ENCODE results near the gene CCDC78. TPM values are rescaled to one million over a fixed set of nuclear protein-coding genes. Genes with fewer than 3 reads are reported as not detected.
A peak's percentile ranks its signal among the peaks of the same experiment; 100 is the strongest.

CCDC78 gene
- total RNA-seq, 1 experiment from 2014 or later = 0.25 TPM

DNA sequence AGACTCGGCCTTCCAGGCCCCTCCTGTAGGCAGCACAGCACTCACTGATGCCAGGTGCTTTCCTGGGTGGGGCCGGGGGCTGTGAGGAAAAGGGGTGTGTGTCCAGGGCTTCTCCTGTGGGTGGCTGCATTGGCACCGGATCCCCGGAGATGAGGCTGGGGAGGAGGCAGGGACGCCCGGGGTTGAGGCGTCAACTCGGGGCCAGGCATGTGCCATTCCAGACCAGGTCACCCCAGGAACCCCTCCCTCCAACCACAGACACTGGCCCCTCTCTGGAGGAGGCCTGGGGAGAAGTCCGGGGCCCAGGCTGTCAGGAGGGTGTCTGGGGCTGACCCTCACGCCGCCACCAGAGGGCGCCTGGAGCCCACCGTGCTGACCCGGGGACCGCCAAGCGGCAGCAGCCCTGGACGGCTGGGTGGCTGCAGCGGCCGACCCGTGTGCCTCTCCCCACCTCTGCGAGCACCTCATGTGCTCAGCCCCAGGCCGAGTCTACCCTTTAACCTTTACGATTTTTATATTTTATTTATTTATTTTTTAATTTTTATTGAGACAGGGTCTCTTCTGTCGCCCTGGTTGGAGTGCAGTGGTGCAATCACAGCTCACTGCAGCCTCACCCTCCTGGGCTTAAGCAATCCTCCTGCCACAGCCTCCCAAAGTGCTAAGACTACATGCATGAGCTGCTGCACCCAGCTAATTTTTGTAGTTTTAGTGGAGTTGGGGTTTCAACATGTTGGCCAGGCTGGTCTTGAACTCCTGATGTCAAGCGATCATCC, 14.5 kb downstream of the CCDC78 start:
- peak; percentile 66 for DNase-seq (ENCODE audit: low read depth)

DNA sequence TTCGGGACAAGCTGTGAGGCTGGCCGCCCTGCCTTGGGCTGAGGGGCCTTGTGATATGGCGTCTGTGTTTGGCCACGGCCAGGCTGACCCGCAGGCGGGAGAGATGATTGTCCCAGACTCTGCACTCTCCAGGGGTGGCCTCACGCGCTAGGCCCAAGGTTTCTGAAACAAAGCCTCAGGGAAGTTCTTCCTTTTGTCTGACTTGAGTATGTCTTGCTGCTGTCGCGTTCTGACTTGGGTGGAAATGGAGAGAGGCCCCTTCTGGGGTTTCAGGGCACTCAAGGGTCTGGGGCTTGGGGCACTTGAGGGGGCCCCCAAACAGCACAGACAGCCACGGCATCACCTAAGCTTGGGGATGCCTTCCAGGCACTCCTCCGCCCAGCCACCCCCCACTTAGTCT, 15.2 kb downstream of the CCDC78 start:
- DNase-seq (ENCODE audit: low read depth) = no peak

DNA sequence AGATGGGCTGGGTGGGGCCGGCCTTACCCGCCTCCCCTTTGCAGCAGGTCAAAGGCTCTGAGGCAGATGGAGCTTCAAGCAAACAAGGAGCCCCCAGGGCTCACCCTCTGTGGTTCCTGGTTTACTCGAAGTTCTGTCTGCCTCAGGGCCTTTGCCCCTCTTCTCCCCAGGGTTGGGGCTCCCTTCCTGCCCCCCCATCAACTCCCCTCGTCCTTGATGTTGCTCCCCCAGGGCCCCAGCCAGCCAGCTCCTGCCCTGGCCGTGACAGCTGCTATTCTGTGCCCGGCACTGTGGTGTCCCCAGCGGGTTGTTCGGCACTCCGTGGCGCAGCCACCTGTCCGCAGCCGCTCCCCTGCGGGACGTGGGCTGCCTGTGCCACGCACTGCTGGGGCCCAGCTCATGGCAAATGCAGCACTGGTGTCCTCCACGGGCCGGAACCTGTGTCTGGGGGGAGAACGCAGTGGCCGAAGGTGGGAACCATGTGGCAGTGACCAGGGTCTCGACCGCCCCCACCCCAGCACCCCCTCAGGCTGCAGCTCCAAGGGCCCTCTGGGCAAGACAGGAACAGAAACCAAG, 15.7 kb downstream of the CCDC78 start:
- DNase-seq (ENCODE audit: low read depth) = no peak

DNA sequence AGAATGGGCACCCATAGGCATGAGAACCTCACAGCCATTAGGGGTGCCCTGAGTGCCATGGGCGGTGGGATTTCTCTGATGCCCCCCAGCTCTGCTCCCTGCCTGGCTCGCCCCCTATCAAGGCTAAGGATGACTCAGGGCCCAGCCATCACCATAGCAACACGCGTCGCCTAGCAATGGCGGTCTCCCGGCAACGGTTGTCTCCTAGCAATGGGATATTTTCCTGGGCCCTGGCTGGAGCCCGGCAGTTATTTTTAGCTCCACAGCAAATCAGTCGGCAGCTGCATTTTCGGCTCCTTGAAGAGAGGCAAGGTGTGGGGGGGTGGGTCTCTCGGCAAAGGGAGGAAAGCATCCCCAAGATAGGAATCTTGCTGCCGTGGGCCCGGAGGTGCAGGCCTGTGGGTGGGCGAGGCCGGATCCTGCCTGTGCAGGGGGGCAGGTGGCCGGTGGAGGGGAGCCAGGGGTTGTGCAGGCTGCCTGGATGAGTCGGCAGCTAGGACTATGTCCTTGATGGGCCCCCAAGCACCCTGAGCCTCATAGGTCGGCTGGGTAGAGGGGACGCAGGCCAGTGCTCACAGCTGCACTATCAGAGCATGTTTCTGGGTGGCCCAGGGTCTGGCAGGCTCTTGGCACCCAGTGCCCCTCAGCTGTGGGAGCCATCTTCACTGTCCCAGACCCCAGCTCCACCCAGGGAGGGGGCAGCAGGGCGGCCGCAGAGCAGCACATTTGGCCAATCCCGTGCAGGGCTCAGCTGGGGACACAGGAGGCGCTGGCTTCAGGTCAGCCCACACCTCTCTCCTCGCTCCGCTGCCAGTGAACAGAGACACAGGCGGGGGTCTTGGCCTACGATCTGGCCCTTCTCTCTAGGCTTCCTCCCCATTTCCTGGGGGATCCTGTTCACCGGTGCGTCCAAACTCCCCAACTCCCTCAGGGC, 16.4 kb downstream of the CCDC78 start:
- DNase-seq (ENCODE audit: low read depth) = peak; percentile 89

DNA sequence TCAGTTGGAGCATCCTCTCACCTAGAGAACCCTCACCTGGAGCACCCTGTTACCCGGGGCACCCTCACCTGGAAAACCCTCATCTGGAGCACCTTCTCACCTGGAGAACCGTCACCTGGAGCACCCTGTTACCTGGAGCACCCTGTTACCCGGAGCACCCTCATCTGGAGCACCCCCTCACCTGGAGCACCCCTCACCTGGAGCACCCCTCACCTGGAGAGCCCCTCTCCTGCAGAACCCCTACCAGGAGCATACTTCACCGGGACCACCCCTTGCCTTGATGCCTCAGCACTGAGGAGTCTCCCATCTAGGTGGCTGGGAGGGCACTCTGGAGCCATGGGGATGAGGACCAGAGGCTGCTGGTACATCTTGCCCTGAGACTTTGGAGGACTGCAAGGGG, 17.3 kb downstream of the CCDC78 start:
- no peak for DNase-seq (ENCODE audit: low read depth)

DNA sequence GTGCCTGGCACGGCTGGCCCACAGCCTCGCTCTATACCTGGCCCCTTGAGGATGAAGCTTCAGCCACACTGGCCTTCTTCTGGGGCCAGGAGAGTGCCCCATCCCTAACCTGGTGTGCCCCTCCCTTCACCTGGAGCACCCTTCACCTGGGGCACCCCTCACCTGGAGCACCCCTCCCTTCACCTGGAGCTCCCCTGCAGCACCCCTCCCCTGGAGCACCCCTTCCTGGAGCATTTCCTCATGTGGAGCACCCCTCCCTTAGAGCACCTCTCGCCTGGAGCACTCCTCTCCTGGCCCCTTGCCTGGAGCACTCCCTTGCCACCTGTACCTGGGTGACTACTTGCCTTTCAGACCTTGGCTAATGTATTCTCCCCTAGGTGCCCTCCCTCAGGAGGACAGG, 18.2 kb downstream of the CCDC78 start:
- no peak for DNase-seq (ENCODE audit: low read depth)

DNA sequence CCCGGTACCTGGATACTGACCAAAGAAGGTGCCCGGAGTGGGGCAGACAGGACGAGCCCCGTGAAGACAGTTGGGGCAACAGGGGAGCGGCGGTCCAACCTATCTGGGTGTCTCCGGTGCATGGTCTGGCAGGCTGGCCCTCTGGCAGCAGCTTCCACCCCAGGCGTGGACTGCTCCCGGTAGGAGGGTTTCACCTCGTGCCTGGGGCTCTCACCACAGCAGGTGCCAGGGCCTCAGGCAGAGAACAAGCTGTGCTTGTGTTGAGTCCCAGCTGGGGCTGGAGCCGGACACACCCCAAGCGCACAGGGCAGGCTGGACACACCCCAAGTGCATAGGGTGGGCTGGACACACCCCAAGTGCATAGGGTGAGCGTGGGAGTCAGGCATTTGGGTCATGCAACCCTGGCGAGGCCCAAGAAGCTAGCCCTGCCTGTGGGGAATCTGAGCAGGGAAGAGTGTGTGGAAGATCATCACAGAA, 19.1 kb downstream of the CCDC78 start:
- no peak for DNase-seq (ENCODE audit: low read depth)

DNA sequence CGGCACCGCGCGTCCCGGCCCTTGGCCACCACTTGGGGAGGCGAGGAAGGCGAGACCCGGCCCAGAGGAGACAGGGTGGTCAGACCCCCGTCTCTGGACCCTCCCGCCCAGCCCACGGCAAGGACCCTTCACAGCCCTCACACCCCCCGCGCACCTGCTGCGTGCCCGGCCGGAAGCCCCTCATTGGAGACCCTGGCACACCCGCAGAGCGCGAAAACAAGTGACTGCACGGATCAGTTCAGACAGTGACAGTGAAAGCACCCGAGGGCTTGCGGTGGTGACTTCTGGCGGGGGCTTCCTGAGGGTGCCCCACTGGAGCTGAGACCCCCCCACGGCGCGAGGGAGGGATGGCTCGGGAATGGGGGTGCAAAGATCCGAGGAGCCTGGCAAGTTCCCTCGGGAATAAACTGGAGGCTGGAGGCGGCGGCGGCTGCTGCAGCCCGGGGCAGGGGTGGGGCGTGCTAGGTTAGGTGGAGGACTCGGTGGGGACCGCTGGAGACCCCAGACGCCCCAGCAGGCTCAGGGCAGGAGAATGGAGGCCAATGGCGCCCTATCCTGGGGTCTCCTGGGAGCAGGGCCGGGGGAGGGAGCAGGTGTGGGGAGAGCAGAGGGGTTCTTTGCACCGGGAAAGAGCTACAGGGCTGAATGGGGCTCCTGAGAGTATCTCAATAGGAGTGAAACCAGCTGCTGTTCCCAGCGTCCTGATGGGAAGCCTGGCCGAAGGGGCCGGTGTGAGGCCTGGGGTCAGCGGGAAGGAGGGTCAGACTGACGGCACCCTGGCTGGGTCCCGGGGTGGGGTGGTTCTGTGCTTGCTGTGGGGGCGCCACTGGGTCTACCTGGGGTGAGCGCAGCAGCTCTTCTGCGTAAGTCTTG, 19.8 kb downstream of the CCDC78 start:
- DNase-seq (ENCODE audit: low read depth) = no peak

DNA sequence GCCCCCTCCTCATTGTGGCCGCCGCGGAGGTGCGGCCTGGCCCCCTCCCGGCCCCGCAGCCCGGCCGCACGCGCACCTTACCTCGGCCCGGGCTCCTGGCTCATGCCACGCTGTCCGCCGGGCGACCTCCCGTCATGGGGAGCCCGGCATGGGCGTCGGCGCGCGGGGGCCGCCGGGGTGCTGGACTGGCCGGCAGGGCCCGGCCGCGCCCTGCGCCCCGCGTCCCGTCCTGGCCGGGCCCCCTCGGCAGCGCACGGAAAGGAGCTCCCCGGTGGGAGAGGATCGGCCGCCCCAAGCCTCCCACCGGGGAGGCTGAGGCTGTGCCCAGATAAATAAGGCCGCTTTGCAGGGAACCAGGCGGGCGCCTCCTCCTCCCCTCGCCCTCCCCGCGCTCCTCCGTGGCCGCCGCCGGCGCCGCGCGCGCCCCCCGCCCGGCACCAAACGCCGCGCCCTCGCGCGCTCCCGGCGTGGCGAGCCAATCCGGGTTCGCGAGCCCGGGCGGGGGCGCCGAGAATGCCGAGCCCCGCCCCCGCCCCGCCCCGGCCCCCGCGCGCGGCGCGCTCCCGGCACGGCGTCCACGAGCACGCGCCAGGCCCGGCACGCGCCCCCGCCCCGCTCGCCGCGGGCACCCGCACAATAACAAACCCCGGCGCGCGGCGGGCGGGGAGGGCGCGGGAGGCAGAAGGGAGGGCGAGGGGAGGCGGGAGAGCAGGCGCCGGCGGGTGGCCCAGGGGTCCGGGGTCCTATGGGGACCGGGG, 20.6 kb downstream of the CCDC78 start, which contains the start of gene FBXL16:
TSS of gene FBXL16 (minus strand) at position 371 of the 758 bp plus-strand sequence. CDS start 8,396 bp downstream, outside the sequence.
- peak; percentile 51 for DNase-seq (ENCODE audit: low read depth)

DNA sequence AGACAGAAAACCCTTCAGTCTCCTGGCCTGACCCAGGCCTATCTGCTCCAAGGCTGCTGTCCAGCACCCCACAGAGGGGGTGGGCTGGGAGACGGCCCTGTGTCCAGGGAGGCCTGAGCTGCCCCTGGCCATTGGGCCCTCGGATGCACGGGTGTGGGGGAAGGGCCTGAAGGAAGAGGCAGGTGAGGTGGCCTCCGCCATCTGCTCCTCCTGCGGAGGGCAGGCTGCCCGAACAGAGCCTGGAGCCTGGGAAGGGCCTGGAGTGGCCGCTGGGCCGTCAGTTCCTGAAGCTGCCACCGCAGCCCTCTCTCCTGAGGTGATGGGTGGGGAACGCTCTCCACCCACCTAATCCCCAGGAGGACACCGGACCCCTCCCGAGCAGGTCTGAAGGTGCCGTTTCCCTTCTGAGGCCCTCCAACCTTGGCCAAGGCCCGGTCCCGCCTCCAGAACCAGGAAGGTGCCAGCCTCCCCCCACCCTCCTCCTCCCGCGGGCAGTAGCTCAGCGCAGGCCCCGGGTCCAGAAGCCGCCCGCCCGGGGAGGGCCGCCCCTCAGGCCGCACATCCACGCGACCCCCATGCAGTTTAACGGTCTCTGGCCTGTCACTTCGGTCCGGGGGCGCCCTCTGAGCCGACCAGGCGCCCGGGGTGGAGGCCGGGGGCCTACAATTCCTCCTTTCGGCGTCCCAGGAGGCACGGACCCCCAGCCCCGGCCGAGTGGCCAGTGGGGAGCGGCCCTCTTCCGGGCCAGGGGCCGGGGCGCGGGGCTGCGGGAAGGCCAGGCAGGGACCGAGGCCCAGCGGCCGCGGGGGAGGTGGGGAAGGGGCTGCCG, 21.5 kb downstream of the CCDC78 start:
- DNase-seq (ENCODE audit: low read depth) = no peak

DNA sequence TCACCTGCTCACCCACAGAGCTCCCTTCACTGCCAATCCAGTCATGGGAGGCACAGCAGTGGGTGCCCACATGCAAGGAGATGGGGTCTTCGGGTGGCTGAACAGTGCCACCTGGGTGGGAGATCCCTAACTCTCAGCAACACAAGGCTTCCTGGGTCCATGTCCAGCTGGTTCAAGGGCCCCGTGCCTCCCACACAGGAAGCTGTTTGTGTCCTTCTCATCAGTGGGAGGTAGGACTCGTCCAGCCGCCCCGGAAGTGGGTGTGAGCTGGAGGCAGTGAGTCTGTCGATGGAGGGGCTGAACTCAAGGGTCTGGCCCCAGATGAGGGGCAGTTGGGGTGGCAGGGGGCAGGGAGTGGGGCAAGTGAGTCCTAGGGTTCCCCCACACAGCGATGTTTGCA, 22.2 kb downstream of the CCDC78 start:
- no peak for DNase-seq (ENCODE audit: low read depth)

DNA sequence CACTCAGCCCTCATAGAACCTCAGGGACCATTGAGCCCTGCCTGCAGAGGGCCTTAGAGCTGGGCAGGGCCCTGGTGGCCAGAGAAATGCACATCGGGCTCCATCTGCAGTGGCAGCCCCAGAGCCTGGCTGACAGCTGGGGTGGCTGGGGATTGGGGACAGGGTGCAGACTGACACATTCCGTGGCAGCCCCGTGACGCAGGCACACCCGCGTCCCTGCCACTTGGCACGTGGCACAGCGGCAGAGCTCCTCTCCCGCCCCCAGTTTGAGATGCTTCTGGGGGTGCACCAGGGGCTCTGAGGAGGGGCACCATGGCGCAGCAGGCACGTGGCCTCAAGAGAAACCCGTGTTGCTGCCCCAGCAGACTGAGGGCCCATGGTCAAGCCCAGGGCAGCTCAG, 22.8 kb downstream of the CCDC78 start:
- no peak for DNase-seq (ENCODE audit: low read depth)

DNA sequence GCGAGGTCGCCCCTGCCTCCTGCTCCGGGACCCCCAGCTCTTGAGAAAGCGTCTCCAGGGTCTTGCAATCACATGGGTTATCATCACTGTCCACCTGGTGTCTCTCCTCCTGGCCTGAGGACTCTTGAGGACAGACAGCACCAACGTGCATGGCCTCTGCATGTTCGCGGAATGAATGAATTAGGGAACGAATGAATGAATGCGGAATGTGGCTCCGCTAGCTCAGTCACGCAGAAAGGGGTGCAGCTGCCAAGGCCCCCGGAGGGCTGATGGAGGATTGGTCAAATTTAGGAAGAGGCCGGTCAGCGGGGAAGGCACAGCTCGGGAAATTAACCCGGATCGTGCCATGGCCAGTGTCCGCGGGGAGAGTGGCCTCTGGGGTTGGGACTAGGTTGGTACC, 23.9 kb downstream of the CCDC78 start:
- DNase-seq (ENCODE audit: low read depth) = no peak

DNA sequence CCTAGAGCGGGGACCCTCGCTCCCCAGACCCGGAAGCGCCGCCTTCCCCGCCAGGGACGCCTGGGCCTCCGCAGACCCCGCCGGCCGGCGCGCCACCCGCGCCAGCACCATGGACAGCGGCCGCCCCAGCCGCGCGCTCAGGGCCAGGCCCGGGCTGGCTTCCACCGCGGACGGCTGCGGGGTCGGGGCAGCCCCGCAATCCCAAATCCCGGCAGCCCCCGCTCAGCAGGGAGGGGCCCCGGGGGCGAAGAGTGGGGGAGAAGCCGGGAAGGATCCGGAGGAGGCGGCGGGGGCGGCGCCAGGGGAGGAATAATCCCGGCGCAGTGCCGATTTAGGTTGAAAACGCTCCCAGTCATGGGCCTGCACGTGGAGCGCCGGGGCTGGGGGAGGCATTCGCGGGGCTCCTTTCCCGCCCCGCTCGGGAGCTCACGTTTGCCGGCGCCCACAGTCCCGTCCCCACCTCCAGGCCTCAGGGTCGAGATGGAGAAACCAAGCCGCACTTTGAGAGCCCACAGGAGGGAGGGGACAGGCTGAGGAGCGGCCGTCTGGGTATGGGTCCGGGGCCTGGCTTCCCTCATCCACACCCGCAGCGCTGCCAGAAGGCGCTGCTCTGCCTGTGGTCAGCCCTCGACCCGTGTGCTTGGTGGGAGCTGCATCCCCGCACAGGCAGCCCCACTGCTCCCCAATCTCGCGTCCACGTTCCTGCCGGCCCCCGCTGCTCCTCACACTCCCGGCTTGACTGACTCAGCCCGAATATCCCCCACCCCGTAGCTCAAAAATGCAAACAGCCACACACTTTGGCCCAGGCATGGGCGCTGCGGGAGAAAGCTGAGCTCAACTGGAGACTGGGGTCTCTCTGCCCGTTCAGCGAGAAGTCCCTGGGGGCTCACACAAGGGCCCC, 25.3 kb downstream of the CCDC78 start:
- DNase-seq (ENCODE audit: low read depth) = no peak

DNA sequence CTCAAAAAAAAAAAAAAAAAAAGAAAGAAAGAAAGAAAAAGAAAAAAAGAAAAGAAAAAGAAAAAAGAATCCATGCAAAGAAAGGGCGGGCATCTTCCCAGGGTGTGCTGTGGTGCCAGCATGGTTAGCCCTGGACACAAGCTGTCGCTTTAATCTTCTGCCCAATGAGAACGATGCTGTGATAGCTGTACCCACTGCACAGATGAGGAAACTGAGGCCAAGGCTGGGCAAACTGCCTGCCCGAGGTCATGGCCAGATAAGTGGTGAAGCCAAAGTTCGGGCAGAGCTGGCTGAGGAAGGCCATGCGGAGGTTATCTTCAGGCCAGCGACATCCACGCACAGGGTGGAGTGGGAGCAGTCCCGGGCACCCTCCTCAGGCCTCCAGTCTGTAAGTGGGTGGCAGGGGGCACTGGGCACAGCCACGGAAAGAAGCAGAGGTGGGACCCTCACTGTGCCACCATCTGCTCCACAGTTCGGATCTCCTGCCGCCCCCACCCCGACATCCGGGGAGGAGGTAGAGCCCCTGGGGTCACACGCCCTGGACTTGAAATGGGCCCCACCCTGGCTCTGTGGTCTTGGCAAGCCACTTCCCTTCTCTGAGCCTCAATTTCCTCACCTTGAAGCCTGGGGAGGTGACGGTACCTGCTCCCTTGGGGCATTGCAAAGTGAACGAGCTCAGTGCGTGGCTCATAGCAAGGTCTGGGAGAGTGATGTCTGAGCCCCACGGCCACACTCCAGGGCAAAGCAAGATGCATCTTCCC, 27.2 kb downstream of the CCDC78 start:
- DNase-seq (ENCODE audit: low read depth) = no peak

DNA sequence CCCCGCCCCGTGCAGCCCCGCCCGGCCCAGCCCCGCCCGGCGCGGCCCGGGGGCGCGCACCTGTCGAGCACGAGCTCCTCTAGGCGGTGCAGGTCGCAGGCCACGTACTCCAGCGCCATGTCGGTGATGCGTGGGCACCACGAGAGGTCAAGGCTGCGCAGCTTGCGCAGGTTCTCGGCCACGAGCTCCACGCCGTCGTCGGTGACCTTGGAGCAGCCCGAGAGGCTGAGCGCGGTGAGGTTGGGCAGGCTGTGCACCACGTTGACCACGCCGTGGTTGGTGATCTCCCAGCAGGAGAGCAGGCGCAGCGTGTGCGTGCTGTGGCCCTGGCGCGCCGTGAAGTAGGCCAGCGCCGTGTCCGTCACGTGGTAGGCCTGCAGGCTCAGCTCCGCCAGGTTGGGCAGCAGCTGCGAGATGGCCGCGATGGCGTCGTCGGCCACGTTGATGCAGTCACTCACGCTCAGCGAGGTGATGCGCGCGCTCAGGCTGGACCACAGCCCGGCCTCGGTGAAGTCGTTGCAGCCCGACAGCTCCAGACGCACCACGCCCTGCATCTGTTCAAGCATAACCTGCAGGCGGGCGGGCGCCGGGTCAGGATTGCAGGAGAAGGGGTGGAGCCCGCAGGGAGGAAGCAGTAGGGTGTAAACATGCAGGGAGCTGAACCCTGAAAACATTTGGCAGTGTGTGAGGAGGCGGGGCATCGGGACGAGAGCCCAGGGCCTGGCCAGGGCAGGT, 30.7 kb downstream of the CCDC78 start:
- no peak for DNase-seq (ENCODE audit: low read depth)

DNA sequence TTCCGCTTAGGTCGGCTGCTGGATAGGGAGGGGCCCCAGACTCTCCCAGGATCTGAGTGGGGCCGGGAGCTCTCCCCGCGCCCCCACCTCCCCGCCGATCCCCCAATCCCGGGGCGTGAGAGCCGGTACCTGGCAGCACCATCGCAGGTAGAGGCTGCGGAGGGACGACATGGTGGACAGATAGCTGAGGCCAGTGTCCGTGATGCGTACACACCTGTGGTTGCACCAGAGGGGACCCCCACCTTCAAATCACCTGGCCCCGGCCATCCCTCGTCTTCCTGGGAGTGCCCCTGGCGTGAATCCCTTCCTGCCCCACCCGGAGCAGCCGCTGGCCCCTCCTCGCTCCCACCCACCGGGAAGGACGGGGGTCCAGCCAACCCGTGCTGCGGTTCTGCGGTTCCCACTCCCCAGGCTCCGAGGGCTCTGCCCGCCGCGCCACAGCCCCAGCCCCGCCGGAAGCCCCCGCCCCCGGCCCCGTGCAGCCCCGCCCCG, 31.3 kb downstream of the CCDC78 start:
- no peak for DNase-seq (ENCODE audit: low read depth)
